ENCODE measurements around the gene KDM4B. TPM values are rescaled to one million over a fixed set of nuclear protein-coding genes. Genes with fewer than 3 reads are reported as not detected.

KDM4B gene
- total RNA-seq, 2 experiments from 2014 or later = 31.2 to 42.3 TPM

DNA sequence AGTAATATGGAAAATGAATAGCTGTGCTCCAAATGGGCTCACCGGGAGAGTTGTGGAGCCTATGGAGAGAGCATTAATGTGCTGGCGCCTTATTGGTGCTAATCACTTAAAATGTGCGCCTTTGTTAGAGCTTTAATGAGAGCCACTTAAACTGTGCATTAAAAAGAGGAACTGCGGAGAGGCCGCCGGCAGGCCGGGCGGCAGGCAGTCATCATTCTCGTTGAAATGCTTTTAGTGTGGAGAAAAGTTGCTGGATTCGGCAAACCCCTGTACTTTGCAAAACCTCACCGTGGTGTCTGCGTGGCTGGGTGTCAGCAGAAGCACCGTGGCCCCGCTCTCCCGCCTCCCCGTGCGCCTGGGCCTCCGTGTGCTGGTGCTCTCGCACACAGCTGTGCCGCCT is 105.5 kb downstream of the KDM4B start:
- H3K4me3 Mint-ChIP-seq = no peak overlapping the region
- no peaks in the 10 kb centered on the region for H3K36me3 Mint-ChIP-seq
- CTCF ChIA-PET = interaction anchor here (1.2 to 1.8 kb wide), 2 partner anchors 11 to 43 kb away, joined by 3 to 4 read pairs; no protein-coding TSS in a partner anchor
- H3K9me3 Mint-ChIP-seq (ENCODE audit: low read depth) = no peaks in the 10 kb centered on the region
- no peaks in the 10 kb centered on the region for H3K27me3 Mint-ChIP-seq
- H3K4me1 Mint-ChIP-seq = peaks cover 42% of the 10 kb centered on the region
- DNase-seq = no peak
- no peak for ATAC-seq
- H3K27ac Mint-ChIP-seq = no peak overlapping the region

- Mint-ChIP-seq H3K27ac (peak overlapping the region; percentile 7), H3K36me3 (no peaks in the 10 kb centered on the region), H3K4me3 (no peak overlapping the region), H3K4me1 (peaks cover 42% of the 10 kb centered on the region), H3K27me3 (no peaks in the 10 kb centered on the region), H3K9me3 (ENCODE audit: low read depth) (no peaks in the 10 kb centered on the region)
- DNase-seq = no peak
- ATAC-seq = no peak
- CTCF ChIA-PET = interaction anchor here (1.4 to 1.8 kb wide), 2 partner anchors 12 kb away, joined by 3 to 4 read pairs; no protein-coding TSS in a partner anchor
These were observed 106.0 kb downstream of the KDM4B start for GRCh38 chr19:5074830-5075394.

DNA sequence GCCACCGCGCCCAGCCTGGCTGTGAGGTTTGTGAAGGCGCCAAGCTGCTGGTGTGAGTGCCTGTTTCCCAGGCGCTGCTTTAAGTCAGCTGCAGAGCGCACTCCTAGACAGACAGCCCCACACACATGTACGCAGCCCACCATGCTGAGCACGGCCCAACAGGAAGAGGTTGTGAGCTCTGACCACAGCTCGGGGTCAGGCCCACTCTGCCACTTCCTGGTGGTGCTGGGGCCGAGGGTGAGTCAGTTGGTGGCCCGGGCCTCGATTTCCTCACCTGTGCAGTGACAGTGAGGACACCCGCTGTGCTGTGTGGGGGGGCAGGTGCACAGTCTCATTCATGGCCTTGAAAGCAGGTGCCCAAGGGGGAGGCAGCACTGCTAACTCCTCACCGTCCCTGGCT is 106.7 kb downstream of the KDM4B start:
- CTCF ChIA-PET = interaction anchor here (1.4 to 1.8 kb wide), 2 partner anchors 11 to 12 kb away, joined by 3 to 4 read pairs; no protein-coding TSS in a partner anchor
- Mint-ChIP-seq H3K36me3 (no peaks in the 10 kb centered on the region), H3K4me1 (peaks cover 42% of the 10 kb centered on the region), H3K27me3 (no peaks in the 10 kb centered on the region), H3K4me3 (no peak overlapping the region), H3K9me3 (ENCODE audit: low read depth) (no peaks in the 10 kb centered on the region), H3K27ac (peak overlapping the region; percentile 63)
- DNase-seq = peak; percentile 78
- ATAC-seq = peak; percentile 81

- H3K4me3 Mint-ChIP-seq = no peak overlapping the region
- H3K4me1 Mint-ChIP-seq = peaks cover 42% of the 10 kb centered on the region
- no peak overlapping the region for H3K27ac Mint-ChIP-seq
- H3K9me3 Mint-ChIP-seq (ENCODE audit: low read depth) = no peaks in the 10 kb centered on the region
- no peak for DNase-seq
- no peaks in the 10 kb centered on the region for H3K36me3 Mint-ChIP-seq
- ATAC-seq = no peak
- no peaks in the 10 kb centered on the region for H3K27me3 Mint-ChIP-seq
- CTCF ChIA-PET = interaction anchor here (1.0 kb wide), 1 partner anchor 47 kb away, joined by 3 read pairs; no protein-coding TSS in a partner anchor
These were observed 107.7 kb downstream of the KDM4B start for GRCh38 chr19:5076440-5077208.

DNA sequence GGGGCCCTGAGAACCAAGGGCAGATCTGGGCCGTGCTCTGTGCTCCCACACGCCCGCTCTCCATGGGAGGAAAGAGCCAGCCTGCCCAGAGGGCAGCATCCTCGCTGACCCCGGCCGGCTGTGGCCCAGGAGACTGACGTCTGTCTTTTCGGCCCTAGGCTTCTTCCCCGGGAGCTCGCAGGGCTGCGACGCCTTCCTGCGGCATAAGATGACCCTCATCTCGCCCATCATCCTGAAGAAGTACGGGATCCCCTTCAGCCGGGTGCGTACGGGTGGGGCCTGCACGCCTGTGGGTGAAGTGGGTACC is 108.2 kb downstream of the KDM4B start:
- DNase-seq = no peak
- H3K4me1 Mint-ChIP-seq = peaks cover 42% of the 10 kb centered on the region
- no peak overlapping the region for H3K4me3 Mint-ChIP-seq
- H3K27ac Mint-ChIP-seq = no peak overlapping the region
- no peak for ATAC-seq
- no peaks in the 10 kb centered on the region for H3K36me3 Mint-ChIP-seq
- no peaks in the 10 kb centered on the region for H3K9me3 Mint-ChIP-seq (ENCODE audit: low read depth)
- CTCF ChIA-PET = interaction anchor here (1.0 kb wide), 1 partner anchor 47 kb away, joined by 3 read pairs; no protein-coding TSS in a partner anchor
- no peaks in the 10 kb centered on the region for H3K27me3 Mint-ChIP-seq

- Mint-ChIP-seq H3K4me1 (peaks cover 38% of the 10 kb centered on the region), H3K27ac (no peak overlapping the region), H3K27me3 (no peaks in the 10 kb centered on the region), H3K9me3 (ENCODE audit: low read depth) (no peaks in the 10 kb centered on the region), H3K4me3 (no peak overlapping the region), H3K36me3 (no peaks in the 10 kb centered on the region)
- ATAC-seq = no peak
- CTCF ChIA-PET = no interaction called here
- DNase-seq = no peak
These were observed 109.3 kb downstream of the KDM4B start for GRCh38 chr19:5078182-5078581.

- ATAC-seq (no peak), DNase-seq (no peak)
- Mint-ChIP-seq H3K27ac (no peak overlapping the region), H3K27me3 (no peaks in the 10 kb centered on the region), H3K9me3 (ENCODE audit: low read depth) (no peaks in the 10 kb centered on the region), H3K4me1 (peaks cover 33% of the 10 kb centered on the region), H3K4me3 (no peak overlapping the region), H3K36me3 (no peaks in the 10 kb centered on the region)
- CTCF ChIA-PET = no interaction called here
These were observed 109.8 kb downstream of the KDM4B start for GRCh38 chr19:5078666-5079065.

DNA sequence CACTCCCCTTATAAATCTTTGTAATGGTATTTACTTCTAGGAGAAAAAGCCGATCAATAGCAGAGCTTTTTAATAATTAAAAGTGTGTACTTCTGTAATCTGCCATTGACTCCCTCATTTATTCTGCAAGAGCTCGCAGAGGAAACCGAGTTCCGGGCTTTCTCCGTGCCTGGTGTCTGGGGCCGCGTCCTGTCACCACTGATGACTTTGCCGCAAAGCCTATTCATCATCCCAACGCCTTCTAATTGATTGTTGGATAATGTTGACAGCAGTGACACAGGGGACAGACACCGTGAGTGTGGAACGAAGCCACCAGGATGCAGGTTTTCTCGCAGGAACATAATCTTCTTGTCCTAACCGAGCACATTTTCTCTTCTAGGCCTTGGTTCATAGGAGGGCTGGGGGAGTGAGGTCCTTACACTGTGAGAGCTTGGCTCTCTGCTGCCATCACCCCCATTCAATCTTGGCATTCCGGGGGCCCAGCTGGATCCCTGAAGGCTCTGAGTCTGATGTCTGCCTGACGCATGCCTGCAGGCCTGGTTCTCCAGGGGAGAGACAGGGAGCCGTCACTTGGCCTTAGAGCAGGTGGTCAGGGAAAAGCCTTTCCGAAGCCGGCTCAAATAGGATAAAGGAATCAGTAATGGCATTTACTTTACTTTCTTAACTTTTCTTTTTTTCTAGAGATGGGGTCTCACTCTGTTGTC is 110.3 kb downstream of the KDM4B start:
- ATAC-seq (no peak), DNase-seq (no peak)
- Mint-ChIP-seq H3K4me3 (no peak overlapping the region), H3K9me3 (ENCODE audit: low read depth) (no peaks in the 10 kb centered on the region), H3K4me1 (peaks cover 28% of the 10 kb centered on the region), H3K27me3 (no peaks in the 10 kb centered on the region), H3K36me3 (no peaks in the 10 kb centered on the region), H3K27ac (no peak overlapping the region)
- CTCF ChIA-PET = no interaction called here

GRCh38 chr19:5080030-5080654 is 111.2 kb downstream of the KDM4B start:
- Mint-ChIP-seq H3K4me3 (no peak overlapping the region), H3K27me3 (no peaks in the 10 kb centered on the region), H3K27ac (peak overlapping the region; percentile 39), H3K4me1 (peaks cover 19% of the 10 kb centered on the region), H3K9me3 (ENCODE audit: low read depth) (no peaks in the 10 kb centered on the region), H3K36me3 (no peaks in the 10 kb centered on the region)
- no peak for DNase-seq
- CTCF ChIA-PET = no interaction called here
- ATAC-seq = no peak

DNA sequence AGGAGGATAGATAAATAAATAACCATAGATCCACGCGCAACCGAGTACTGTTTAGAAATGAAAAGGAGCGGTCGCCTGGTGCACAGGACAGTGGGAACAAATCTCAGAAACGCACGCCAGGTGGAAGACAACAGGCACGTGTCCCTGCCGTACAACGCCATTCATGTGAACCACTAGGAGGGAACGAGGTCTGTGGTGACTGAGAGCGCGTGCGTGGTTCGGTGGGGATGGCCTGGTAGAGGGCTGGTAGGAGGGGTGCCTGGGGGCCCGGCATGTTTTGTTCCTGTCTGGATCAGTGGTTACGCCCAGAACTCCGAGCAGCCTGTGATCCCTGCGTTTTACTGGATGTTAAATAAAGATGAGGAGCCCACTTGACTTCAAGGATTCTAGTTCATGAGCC is 111.9 kb downstream of the KDM4B start:
- DNase-seq (no peak), ATAC-seq (no peak)
- H3K36me3 Mint-ChIP-seq = no peaks in the 10 kb centered on the region
- H3K4me1 Mint-ChIP-seq = peaks cover 12% of the 10 kb centered on the region
- no peaks in the 10 kb centered on the region for H3K9me3 Mint-ChIP-seq (ENCODE audit: low read depth)
- CTCF ChIA-PET = no interaction called here
- no peak overlapping the region for H3K4me3 Mint-ChIP-seq
- no peaks in the 10 kb centered on the region for H3K27me3 Mint-ChIP-seq
- no peak overlapping the region for H3K27ac Mint-ChIP-seq

DNA sequence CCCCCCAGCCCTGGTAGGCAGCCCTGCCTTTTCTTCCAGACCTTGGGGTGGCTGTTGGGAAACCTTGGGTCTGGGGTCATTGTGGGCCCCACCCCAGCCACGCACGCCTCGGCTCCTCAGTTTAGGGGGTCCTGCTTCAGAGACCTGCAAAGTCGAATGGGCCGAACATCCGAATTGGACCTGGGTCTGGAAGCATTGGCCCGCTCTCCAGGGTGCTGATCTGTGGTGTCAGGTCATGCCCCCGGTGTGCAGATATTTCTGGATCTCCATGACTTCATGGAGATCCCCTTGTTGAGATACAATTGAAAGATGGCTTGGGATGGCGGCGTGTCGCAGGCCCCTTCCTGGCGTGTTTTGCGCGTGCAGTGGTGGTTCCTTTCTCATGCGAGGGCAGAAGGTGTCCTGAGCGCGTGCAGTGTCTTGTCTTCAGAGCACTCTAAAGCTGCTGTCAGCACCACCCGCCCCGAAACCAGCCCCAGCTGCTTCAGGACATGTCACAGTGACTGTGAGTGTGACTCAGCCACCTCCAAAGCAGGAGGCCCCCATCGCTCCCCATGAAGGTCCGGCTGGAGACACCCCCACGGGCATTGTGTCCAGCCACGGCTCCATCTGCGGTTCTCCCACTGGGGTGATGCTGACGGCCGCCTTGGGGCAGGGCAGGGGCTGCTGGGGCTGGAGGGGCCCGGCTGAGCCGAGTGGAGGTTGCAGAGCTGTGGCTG is 112.7 kb downstream of the KDM4B start:
- Mint-ChIP-seq H3K36me3 (no peaks in the 10 kb centered on the region), H3K27me3 (no peaks in the 10 kb centered on the region), H3K4me1 (peaks cover 8% of the 10 kb centered on the region), H3K27ac (no peak overlapping the region), H3K9me3 (ENCODE audit: low read depth) (no peaks in the 10 kb centered on the region), H3K4me3 (no peak overlapping the region)
- CTCF ChIA-PET = no interaction called here
- ATAC-seq (no peak), DNase-seq (no peak)

- ATAC-seq = no peak
- Mint-ChIP-seq H3K36me3 (no peaks in the 10 kb centered on the region), H3K4me1 (no peaks in the 10 kb centered on the region), H3K4me3 (no peak overlapping the region), H3K27ac (no peak overlapping the region), H3K9me3 (ENCODE audit: low read depth) (no peaks in the 10 kb centered on the region), H3K27me3 (no peaks in the 10 kb centered on the region)
- DNase-seq = no peak
- CTCF ChIA-PET = no interaction called here
These were observed 114.6 kb downstream of the KDM4B start for GRCh38 chr19:5083547-5083965.

DNA sequence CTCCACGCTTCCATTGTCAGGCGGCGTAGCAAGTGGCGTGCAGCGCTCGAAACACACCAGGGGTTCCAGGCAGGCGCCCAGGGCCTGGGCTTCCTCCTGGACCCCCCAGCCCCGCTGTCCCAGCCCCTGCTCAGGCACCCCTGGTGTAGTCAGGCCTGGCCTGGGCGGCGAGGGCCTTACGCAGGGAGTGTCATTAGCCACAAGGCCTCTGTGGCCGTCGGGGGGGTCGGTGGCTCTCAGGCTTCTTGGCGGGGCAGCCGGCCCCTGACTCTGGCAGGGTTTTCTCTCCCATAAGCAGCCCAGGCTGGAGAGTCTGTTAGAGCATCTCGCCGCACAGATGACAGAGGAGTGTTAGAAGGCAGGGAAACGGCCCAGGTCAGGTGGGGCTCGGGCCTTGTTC is 116.7 kb downstream of the KDM4B start:
- Mint-ChIP-seq H3K4me1 (no peaks in the 10 kb centered on the region), H3K9me3 (ENCODE audit: low read depth) (no peaks in the 10 kb centered on the region), H3K4me3 (no peak overlapping the region), H3K27me3 (no peaks in the 10 kb centered on the region), H3K27ac (no peak overlapping the region), H3K36me3 (no peaks in the 10 kb centered on the region)
- CTCF ChIA-PET = interaction anchor here (0.9 to 1.6 kb wide), 2 partner anchors 19 to 213 kb away, joined by 4 read pairs; no protein-coding TSS in a partner anchor
- ATAC-seq (no peak), DNase-seq (no peak)

Measured in activated CD8-positive, alpha-beta memory T cell treated with anti-CD3 and anti-CD28 coated beads, Interleukin-2, amount 10 ng/mL, durations not matched to agents 7 days and 5 days (primary cell).